GM19452 (cell line): ENCODE results near the gene FAM222B.
"Not testable (repeated sequence)": the region's sequence is repeated elsewhere in the genome, so short reads cannot be mapped to it uniquely, and the experiment has no call there.

ENCODE experiments used
- ATAC-seq: cut with Tn5 transposase; IDR thresholded peaks from one replicate; pipeline ENCODE4 v1.9.1; 2021; ENCODE audit not compliant: unreplicated experiment

Gene FAM222B

DNA sequence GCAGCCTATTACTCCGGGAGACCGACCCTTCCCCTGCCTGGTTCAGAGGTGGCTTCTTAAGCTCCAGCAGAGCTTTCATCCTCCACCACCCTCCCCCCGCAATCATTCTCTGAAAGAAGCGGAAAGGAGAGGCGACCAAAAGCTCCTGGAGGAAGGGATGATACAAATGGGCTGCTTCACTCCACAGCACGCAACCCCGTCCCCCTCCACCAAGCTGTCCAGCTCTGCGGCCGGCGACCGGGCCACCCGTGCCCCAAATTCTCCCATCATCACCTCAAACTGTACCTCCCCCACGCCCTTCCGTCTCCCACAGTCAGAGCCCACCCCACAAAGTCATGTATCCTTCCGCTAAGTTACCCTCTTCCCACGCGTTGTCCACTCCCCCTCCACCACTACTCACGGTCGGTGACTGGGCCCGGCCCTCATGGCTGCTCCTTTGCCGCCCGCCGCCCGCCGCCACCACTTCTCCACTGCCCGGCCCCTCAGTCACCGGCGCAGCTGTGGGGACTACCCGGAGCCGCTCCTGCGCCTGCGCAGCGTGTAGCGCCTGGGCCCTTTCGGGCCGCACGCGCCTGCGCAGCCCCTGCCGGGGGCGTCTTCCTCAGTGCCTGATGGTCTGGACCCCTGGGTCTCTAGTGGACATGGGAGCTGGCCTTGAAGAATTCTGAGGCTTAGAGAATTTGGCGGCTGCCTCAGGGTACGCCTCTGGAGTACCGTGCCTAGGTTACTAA lies at the start of gene FAM222B:
Gene FAM222B (minus strand): TSS at position 509 of the 731 bp plus-strand sequence. CDS start 76,123 bp downstream, outside the sequence.
- peak; percentile 60 for ATAC-seq

- no peak for ATAC-seq
These were observed 49.4 kb upstream of the FAM222B start for GRCh38 chr17:28892024-28892423.

GRCh38 chr17:28891201-28891600 lies 48.6 kb upstream of the FAM222B start:
- ATAC-seq: no peak

DNA sequence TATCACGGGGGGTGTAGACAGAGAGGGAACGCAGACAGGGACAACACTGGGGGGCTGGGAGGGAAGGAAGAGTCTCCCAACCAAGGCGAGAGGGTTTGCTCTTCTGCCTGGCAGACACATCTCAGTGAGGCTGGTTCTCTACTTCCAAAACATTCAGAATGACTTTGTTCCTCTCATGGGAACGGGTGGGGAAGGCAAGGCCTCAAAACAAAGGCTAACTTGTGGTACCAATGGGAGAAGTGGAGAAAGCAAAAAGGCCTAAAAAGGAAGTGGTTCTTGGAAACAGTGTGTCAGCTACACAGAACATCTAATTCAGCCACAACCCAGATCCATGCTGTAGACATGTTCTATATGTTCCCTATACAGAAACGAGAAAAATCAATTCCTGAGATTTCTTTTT lies 47.4 kb upstream of the FAM222B start:
- ATAC-seq: no peak

GRCh38 chr17:28888832-28889231 lies 46.2 kb upstream of the FAM222B start:
- ATAC-seq: no peak

GRCh38 chr17:28887871-28888471 lies 45.4 kb upstream of the FAM222B start:
- ATAC-seq: no peak

DNA sequence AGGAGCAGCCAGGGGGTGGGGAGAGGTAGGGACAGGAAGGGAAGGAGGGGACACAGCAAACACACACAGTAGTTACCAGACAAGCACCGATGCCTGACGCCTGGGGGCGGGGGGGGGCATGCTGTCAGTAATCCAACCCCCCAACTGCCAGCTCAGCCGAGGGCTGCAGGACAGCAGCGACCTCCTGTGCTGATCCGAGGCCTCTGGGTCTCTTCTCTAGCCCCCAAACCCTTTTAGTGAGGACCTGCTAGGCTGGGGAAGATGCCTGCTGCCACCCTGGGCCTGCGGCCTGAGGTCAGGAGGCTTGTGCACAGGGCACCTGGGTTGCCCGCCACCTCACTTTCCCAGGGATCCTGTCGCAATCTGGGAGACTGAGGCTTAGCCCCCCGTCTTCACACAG lies 43.4 kb upstream of the FAM222B start:
- no peak for ATAC-seq

DNA sequence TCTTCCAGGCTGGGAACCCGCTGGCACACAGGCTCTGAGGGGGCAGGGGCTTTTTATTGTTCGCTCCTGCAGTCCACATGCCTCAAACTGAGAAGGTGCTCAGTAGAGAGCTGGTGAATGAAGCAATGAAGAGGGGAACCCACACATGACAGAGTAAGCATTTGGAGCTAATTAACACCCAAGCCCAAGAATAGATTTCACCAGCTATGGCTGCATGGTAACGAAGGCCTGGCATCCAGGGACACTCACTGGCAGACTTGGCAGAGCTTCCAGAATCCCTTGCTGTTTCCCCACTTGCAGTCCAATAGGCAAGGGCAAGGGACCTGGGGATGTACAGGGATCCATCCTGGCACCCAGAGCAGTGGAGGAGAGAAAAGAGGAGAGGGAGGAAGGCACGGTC lies 42.8 kb upstream of the FAM222B start:
- no peak for ATAC-seq

GRCh38 chr17:28883967-28884702 lies 41.5 kb upstream of the FAM222B start:
- no peak for ATAC-seq

DNA sequence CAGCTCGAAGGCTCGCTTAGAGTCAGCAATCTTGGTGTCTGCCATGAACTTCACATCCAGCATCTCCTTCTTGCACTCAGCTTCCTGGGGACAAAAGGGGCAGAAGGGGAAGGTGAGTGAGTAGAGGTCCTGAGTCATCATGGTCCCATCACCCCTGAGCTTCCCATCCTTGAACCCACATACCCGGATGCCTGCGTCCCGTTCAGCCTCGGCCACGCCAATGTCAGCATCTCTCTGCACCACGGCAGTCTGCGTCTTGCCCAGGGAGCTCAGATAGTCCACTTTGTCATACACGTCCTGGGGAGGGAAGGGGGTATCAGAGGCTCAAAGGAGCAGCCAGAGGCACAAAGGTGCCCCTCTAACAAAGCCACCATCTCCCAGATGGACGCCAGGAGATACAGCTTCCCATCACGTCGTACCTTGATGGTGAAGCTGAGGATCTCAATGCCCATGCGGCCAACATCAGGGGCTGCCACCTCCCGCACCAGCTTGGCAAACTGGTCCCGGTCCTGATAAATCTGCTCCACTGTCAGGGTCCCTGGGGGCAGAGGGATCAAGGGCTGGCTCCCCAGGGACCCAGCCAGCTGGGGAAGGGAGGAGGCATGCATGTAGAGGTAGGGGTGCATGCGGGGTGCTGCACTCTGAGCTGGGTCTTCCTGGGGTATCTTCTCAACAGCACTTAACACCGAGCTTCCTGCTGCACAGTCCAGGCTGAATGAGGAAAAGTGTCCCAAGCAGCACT lies 39.7 kb upstream of the FAM222B start:
- ATAC-seq: no peak

DNA sequence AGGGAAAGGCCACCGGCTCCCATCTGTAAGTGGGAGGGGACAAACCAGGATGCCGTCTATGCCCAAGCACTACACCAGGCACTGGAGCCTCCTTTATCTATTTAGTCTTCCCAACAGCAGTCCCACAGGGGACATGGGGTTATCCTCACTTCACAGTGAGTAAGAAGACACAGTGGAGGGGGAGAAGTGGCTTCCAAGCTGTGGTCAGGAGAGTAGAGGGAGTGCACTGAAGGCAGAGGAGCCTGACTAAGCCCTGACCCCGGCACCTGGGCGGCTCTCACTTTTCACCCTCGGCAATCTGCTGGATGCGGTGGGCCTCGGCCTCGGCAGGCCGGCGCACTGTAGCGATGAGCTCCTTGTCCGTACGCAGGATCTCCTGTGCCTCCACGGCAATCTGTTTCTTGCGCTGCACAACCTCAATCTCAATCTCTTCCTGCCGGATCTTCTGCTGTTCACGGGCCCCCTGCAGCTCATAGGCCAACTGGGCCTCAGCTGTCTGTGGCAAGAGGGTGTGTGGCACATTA lies 39.0 kb upstream of the FAM222B start:
- no peak for ATAC-seq

DNA sequence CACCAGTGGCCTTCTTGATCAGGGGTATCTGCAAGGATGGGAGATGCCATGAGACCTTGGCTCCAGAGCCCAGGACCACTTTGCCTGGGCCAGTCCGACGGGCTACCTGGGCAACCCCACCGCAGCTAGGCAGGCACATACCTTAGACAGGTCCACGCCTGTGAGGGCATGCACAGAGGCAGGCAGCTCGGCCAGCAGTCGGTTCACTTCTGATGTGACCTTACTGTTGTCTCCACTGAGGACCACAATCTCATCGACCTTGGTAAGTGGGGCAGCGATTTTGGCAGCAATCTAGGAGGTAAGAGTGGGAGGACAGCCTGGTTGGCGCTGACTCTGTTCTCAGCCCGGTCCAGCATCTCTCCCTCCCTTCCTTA lies 38.0 kb upstream of the FAM222B start:
- ATAC-seq: no peak

DNA sequence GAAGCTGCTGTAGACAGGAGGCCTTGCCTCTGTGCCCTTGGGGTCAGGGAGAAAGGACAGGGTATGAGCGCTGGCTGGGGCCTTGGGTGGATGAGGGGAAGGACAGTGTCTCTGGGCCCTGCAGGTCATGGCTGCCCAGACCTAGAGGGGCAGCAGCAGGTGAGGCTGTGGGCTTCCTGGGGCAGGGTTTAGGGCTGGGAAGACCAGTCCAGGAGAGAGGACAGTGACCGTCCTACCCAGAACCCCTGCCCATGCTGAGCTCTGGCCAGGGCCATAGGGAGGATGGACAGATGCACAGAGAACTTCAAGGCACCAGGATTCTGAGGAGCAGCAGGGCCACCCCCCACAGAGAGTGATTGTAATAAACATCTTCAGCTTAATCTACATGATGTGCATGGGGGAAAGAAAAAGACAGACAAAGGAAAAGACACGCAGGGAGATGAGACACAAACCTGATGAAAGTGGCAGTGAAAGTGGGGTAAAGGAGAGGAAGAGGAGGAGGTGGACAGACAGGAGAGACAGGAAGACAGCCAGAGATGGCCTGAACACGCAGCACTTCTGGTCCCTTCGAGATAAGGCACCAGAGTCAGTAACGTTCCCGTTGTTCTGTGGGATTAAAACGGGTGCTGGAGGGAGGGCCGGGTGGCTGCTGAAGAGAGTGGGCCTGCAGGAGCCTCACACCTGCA lies 37.4 kb upstream of the FAM222B start:
- no peak for ATAC-seq

GRCh38 chr17:28878981-28879380 lies 36.4 kb upstream of the FAM222B start:
- ATAC-seq: no peak

DNA sequence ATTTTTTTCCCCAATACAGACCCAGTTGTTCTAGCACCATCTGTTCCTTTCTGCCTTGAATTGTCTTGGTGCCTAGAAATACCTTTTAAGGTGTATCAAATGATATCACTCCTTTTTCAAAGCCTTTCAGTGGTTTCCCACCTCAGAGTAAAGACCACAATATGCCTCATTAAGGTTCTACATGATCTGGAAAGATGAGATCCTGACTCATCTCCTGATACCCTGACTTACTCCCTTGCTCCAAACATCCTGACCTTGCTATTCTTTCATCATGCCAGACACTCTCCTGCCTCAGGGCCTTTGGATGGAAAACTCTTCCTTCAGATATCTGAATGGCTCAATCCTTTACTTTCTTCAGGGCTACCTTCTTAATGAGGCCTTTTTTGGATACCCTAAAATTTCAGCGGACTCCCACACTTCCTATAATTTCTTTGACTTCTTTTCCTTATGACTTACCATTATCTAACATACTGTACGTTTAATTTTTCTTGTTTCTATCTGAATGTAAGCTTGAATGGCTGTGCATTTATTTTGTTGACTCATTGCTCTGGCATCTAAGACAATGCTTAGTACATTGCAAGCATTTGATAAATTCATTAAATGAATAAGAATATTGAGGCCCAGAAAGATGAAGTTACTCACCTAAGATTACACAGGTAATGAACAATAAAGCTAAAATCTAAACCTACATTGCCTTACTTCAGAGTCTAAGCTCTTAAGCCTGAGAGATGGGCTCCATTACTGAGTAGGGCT lies 35.7 kb upstream of the FAM222B start:
- ATAC-seq: no peak

DNA sequence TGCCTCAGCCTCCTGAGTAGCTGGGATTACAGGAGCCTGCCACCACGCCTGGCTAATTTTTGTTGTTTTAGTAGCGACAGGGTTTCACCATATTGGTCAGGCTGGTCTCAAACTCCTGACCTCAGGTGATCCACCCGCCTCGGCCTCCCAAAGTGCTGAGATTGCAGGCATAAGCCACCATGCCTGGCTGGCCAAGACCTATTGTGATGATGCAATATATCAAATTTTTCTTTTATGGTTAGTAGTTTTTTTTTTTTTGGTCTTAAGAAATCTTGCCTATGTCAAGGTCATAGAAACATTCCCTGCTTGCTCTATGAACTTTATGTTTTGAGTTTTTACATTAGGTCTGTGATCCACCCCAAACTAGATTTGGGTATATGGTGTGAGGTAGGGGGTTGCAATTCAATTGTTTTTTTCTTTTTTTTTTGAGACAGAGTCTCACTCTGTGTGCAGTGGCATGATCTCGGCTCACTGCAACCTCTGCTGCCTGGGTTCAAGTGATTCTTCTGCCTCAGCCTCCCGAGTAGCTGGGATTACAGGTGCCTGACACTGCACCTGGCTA lies 34.6 kb upstream of the FAM222B start:
- ATAC-seq: not testable (repeated sequence)

- ATAC-seq: no peak
These were observed 33.4 kb upstream of the FAM222B start for GRCh38 chr17:28875848-28876550.

DNA sequence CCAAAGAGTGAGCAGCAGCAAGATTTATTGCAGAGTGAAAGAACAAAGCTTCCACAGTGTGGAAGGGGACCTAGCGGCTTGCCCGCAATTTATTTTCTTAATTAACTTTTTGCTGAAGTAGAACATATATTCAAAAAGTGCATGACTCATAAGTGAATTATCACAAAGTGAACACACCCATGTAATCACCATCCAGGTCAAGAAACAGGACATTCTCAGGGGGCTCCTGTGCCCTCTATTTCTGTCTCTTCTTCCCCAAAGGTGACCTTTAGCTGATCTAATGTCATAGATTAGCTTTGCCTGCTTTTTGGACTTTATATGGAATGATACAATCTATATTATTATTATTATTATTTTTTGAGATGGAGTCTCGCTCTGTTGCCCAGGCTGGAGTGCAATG lies 32.2 kb upstream of the FAM222B start:
- ATAC-seq: no peak

- no peak for ATAC-seq
These were observed 31.2 kb upstream of the FAM222B start for GRCh38 chr17:28873839-28874238.
